DND-41 (cell line): ENCODE data around the gene JRKL.

Experiments
- EZH2 ChIP-seq: IDR thresholded peaks from 3 replicates; pipeline ENCODE4 v1.6.1; 2012; ENCODE audit warnings: borderline replicate concordance, low read depth, mild to moderate bottlenecking, moderate library complexity, low read length, inconsistent platforms; ENCODE audit not compliant: severe bottlenecking
- TF ChIP-seq, protein P1 (sequence below): IDR thresholded peaks from 2 replicates; pipeline ENCODE4 v1.5.1; 2012; ENCODE audit warnings: borderline replicate concordance, low read length, moderate library complexity, mild to moderate bottlenecking; ENCODE audit not compliant: poor library complexity, severe bottlenecking; ENCODE audit errors: extremely low read depth

DNA sequence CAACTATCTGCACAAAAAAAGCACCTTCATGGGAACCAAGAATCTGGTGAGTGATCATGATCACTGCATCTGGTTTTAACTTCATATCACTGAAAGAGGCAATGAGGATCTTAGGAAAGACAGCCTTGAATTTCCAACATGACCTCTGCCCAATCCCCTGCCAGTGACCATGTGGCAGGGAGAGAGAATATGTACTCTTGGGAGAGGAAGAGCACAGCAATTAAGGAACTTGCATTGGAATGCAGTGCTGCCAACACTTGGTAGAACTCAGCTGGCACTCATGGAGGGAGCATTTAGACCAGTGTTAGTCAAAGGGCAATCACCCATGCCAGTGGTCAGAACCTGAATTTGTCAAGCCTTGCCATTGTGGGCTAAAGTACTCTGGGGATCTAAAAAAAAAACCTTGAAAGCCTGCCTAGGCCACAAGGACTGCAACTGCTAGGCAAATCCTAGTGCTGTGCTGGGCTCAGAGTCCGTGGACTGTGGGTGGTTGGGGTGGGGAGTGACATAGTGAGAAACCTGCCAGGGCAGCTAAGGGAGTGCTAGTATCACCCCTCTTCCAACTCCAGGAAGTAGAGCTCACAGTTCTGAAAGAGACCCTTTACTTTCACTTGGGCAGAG is 23.1 kb downstream of the JRKL start:
- TF ChIP-seq, protein P1, sequence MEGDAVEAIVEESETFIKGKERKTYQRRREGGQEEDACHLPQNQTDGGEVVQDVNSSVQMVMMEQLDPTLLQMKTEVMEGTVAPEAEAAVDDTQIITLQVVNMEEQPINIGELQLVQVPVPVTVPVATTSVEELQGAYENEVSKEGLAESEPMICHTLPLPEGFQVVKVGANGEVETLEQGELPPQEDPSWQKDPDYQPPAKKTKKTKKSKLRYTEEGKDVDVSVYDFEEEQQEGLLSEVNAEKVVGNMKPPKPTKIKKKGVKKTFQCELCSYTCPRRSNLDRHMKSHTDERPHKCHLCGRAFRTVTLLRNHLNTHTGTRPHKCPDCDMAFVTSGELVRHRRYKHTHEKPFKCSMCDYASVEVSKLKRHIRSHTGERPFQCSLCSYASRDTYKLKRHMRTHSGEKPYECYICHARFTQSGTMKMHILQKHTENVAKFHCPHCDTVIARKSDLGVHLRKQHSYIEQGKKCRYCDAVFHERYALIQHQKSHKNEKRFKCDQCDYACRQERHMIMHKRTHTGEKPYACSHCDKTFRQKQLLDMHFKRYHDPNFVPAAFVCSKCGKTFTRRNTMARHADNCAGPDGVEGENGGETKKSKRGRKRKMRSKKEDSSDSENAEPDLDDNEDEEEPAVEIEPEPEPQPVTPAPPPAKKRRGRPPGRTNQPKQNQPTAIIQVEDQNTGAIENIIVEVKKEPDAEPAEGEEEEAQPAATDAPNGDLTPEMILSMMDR: no peak
- TF ChIP-seq EZH2: no peak
